OCI-LY1 (cell line): ENCODE measurements around the gene UPK3A.

Experiments
- EZH2 ChIP-seq: fragments of 200-600 bp; sonication (generic), shearing (Covaris generic); IDR thresholded peaks from 2 replicates; pipeline ENCODE4 v1.8.0; 2017; ENCODE audit warnings: borderline replicate concordance, mixed run types, mild to moderate bottlenecking, antibody characterized with exemption, low read length, moderate library complexity, mixed read lengths
- TF ChIP-seq, protein P1 (sequence below): fragments of 200-600 bp; sonication (generic), shearing (Covaris generic); IDR thresholded peaks from 2 replicates; pipeline ENCODE4 v1.5.1; 2017; ENCODE audit warnings: mild to moderate bottlenecking, antibody characterized with exemption, low read length, moderate library complexity, mixed read lengths

- TF ChIP-seq, protein P1, sequence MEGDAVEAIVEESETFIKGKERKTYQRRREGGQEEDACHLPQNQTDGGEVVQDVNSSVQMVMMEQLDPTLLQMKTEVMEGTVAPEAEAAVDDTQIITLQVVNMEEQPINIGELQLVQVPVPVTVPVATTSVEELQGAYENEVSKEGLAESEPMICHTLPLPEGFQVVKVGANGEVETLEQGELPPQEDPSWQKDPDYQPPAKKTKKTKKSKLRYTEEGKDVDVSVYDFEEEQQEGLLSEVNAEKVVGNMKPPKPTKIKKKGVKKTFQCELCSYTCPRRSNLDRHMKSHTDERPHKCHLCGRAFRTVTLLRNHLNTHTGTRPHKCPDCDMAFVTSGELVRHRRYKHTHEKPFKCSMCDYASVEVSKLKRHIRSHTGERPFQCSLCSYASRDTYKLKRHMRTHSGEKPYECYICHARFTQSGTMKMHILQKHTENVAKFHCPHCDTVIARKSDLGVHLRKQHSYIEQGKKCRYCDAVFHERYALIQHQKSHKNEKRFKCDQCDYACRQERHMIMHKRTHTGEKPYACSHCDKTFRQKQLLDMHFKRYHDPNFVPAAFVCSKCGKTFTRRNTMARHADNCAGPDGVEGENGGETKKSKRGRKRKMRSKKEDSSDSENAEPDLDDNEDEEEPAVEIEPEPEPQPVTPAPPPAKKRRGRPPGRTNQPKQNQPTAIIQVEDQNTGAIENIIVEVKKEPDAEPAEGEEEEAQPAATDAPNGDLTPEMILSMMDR: no peak
- no peak for TF ChIP-seq EZH2
Measured at GRCh38 chr22:45246060-45246985, 38.4 kb upstream of the UPK3A start.
